ENCODE results near the gene C16orf54.
A peak's percentile ranks its signal among the peaks of the same experiment; 100 is the strongest.
"Not testable (repeated sequence)": the region's sequence is repeated elsewhere in the genome, so short reads cannot be mapped to it uniquely, and the experiment has no call there.

DNA sequence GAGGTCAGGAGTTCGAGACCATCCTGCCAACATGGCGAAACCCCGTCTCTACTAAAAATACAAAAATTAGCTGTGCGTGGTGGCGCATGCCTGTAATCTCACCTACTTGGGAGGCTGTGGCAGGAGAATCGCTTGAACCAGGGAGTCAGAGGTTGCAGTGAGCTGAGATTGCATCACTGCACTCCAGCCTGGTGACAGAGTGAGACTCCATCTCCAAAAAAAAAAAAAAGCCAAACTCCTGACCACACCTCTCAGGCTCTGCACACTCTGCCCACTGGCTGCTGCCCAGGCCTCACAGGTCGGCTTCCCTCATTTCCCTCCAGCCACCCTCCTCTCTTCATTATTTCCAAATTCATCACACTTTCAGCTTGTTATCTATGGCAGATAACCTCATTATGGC, 26.5 kb upstream of the C16orf54 start:
- not testable (repeated sequence) for TF ChIP-seq YY1 (IDR thresholded peaks at IDR 0.05; ENCODE audit: low read depth); TAF1 (IDR thresholded peaks at IDR 0.05; ENCODE audit: low read depth); FOXM1 (IDR thresholded peaks at IDR 0.05; ENCODE audit: borderline replicate concordance, low read depth); REST (IDR thresholded peaks at IDR 0.05; ENCODE audit: low read depth); EGR1 (IDR thresholded peaks at IDR 0.05); USF1 (IDR thresholded peaks at IDR 0.05); CREB1 (IDR thresholded peaks at IDR 0.05; ENCODE audit: low read depth); TCF12 (IDR thresholded peaks at IDR 0.05; ENCODE audit: low read depth); EP300 (IDR thresholded peaks at IDR 0.05; ENCODE audit: borderline replicate concordance); NFIC (IDR thresholded peaks at IDR 0.05); TEAD4 (IDR thresholded peaks at IDR 0.05); RAD21 (IDR thresholded peaks at IDR 0.05; ENCODE audit: low read depth)
- TF ChIP-seq, protein P1, sequence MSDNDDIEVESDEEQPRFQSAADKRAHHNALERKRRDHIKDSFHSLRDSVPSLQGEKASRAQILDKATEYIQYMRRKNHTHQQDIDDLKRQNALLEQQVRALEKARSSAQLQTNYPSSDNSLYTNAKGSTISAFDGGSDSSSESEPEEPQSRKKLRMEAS (IDR thresholded peaks at IDR 0.05), result not testable (repeated sequence)
- 0 out of 2 replicates have a peak, but pooled peaks have one; percentile 27 for TF ChIP-seq CEBPB (IDR thresholded peaks at IDR 0.05)

Data from Ishikawa (cell line).